Small intestine (tissue), 7 donors: ENCODE data around the gene RSPO3. TPM values are rescaled to one million over a fixed set of nuclear protein-coding genes. Genes with fewer than 3 reads are reported as not detected.

Source experiments
- DNase-seq, 2 donors: peaks; one replicate each; pipeline versions ENCODE4 v3.0.0 to v3.0.0-alpha.2; 2013
- FAIRE-seq: peaks from 2 replicates; lab custom pipeline; 2012; peaks lifted over from hg19 to GRCh38; lab: Jason Lieb, UNC
- H3K27ac ChIP-seq, 3 donors: one replicate each; pipeline ENCODE4 v1.5.1; 2013; ENCODE audit warnings: low read length in 2 of 3, mild to moderate bottlenecking in 2 of 3, control low read depth in 1 of 3, inconsistent platforms in 1 of 3, low read depth in 1 of 3, moderate library complexity in 1 of 3
- H3K27me3 ChIP-seq, 3 donors: one replicate each; pipeline ENCODE4 v1.6.1; 2013; ENCODE audit warnings: low read length in 3 of 3, inconsistent platforms in 1 of 3; ENCODE audit not compliant: control insufficient read depth in 3 of 3, insufficient read depth in 3 of 3
- H3K36me3 ChIP-seq, 3 donors: one replicate each; pipeline ENCODE4 v1.6.1; 2013; ENCODE audit warnings: low read length in 3 of 3, inconsistent platforms in 1 of 3, low read depth in 1 of 3, mild to moderate bottlenecking in 1 of 3, moderate library complexity in 1 of 3; ENCODE audit not compliant: control insufficient read depth in 3 of 3, insufficient read depth in 2 of 3
- H3K4me1 ChIP-seq, 3 donors: one replicate each; pipeline ENCODE4 v1.6.1; 2013; ENCODE audit warnings: low read length in 2 of 3, inconsistent platforms in 1 of 3, low read depth in 1 of 3, mild to moderate bottlenecking in 1 of 3, moderate library complexity in 1 of 3; ENCODE audit not compliant: control insufficient read depth in 3 of 3, insufficient read depth in 2 of 3
- H3K4me3 ChIP-seq, 3 donors: one replicate each; pipeline ENCODE4 v1.5.1; 2013; ENCODE audit warnings: low read length in 3 of 3, control low read depth in 1 of 3, inconsistent platforms in 1 of 3, low read depth in 1 of 3, mild to moderate bottlenecking in 1 of 3, moderate library complexity in 1 of 3
- H3K9me3 ChIP-seq, 2 donors: one replicate each; pipeline ENCODE4 v1.6.1; 2013; ENCODE audit warnings: low read depth in 1 of 2, low read length in 1 of 2; ENCODE audit not compliant: control insufficient read depth in 2 of 2, insufficient read depth in 1 of 2
- WGBS, 3 donors: extraction: QIAGEN DNeasy Blood & Tissue Kit; methylation state at CpG; one replicate each; pipeline ENCODE4 v1.1.7; 2013; 5-methylcytosine and 5-hydroxymethylcytosine counted together
- polyA plus RNA-seq, 4 donors: library from polyadenylated mRNA; stranded (reverse) in 3 of 4; unstranded in 1 of 4; fragments of 200-250 nt in 3 of 4; fragments of 120-200 nt in 1 of 4; gene quantifications; one replicate each; pipeline versions ENCODE4 v1.2.1 to v1.2.3, GENCODE V29; 2013
- donor health status: healthy with polysubstance abuse.
- donor health status: control.
- donor health status: control.
- donor health status: Bipolar disorder and iron deficiency.
- donor health status: healthy.

The RSPO3 gene
- polyA plus RNA-seq, 4 donors = 0.54 to 6.7 (median 1.6) TPM; not detected in 1

- H3K27ac ChIP-seq = no peak overlapping the region
- H3K9me3 ChIP-seq = no peaks in the 10 kb centered on the region
- no peak overlapping the region for H3K4me3 ChIP-seq
- 60 to 68% (median 65%) methylated on average over 4 of the region's 4 CpGs for WGBS, 3 donors
- no peaks in the 10 kb centered on the region for H3K4me1 ChIP-seq
- H3K27me3 ChIP-seq = no peaks in the 10 kb centered on the region
- DNase-seq = no peak
- no peak for FAIRE-seq
- H3K36me3 ChIP-seq = no peaks in the 10 kb centered on the region
These were observed 58.8 kb downstream of the RSPO3 start for GRCh38 chr6:127177030-127177922.

- Histone ChIP-seq H3K27me3 (no peaks in the 10 kb centered on the region), H3K9me3 (no peaks in the 10 kb centered on the region), H3K4me3 (no peak overlapping the region), H3K27ac (no peak overlapping the region), H3K36me3 (no peaks in the 10 kb centered on the region), H3K4me1 (no peaks in the 10 kb centered on the region)
- no peak for FAIRE-seq
- no peak for DNase-seq
- WGBS, 3 donors = 39 to 52% (median 44%) methylated on average over 1 of the region's 1 CpG
These were observed 59.4 kb downstream of the RSPO3 start for GRCh38 chr6:127177923-127178231.

GRCh38 chr6:127178746-127179145, 60.3 kb downstream of the RSPO3 start:
- WGBS, 3 donors = 70 to 93% (median 89%) methylated on average over 1 of the region's 1 CpG
- Histone ChIP-seq H3K4me1 (no peaks in the 10 kb centered on the region), H3K9me3 (no peaks in the 10 kb centered on the region), H3K36me3 (no peaks in the 10 kb centered on the region), H3K27me3 (no peaks in the 10 kb centered on the region), H3K4me3 (no peak overlapping the region), H3K27ac (no peak overlapping the region)
- FAIRE-seq (no peak), DNase-seq (no peak)

- FAIRE-seq = no peak
These were observed 62.0 kb downstream of the RSPO3 start for GRCh38 chr6:127180426-127180825.

GRCh38 chr6:127182501-127182900, 64.0 kb downstream of the RSPO3 start:
- no peak overlapping the region for H3K4me3 ChIP-seq
- FAIRE-seq (no peak), DNase-seq (no peak)
- H3K27ac ChIP-seq = no peak overlapping the region
- no peaks in the 10 kb centered on the region for H3K4me1 ChIP-seq
- WGBS, 3 donors = 60 to 86% (median 74%) methylated on average over 1 of the region's 1 CpG
- no peaks in the 10 kb centered on the region for H3K9me3 ChIP-seq
- H3K36me3 ChIP-seq = no peaks in the 10 kb centered on the region
- H3K27me3 ChIP-seq = no peaks in the 10 kb centered on the region

More at GRCh38 chr6:127180426-127180825, 62.0 kb downstream of the RSPO3 start:
- Histone ChIP-seq H3K36me3 (no peaks in the 10 kb centered on the region), H3K27ac (no peak overlapping the region), H3K9me3 (no peaks in the 10 kb centered on the region), H3K4me3 (no peak overlapping the region), H3K27me3 (no peaks in the 10 kb centered on the region), H3K4me1 (no peaks in the 10 kb centered on the region)
- DNase-seq = no peak

- H3K4me3 ChIP-seq = no peak overlapping the region
- no peaks in the 10 kb centered on the region for H3K36me3 ChIP-seq
- no peaks in the 10 kb centered on the region for H3K9me3 ChIP-seq
- H3K4me1 ChIP-seq = no peaks in the 10 kb centered on the region
- no peak for DNase-seq
- WGBS, 3 donors = 62 to 75% (median 74%) methylated on average over 3 of the region's 3 CpGs
- FAIRE-seq = no peak
- H3K27ac ChIP-seq = no peak overlapping the region
- no peaks in the 10 kb centered on the region for H3K27me3 ChIP-seq
These were observed 67.0 kb downstream of the RSPO3 start for GRCh38 chr6:127185437-127185995.

GRCh38 chr6:127186889-127187288, 68.4 kb downstream of the RSPO3 start:
- no peaks in the 10 kb centered on the region for H3K27me3 ChIP-seq
- DNase-seq = peak; percentile 26 to 30
- no peak overlapping the region for H3K4me3 ChIP-seq
- no peak for FAIRE-seq
- H3K36me3 ChIP-seq = no peaks in the 10 kb centered on the region
- no peaks in the 10 kb centered on the region for H3K9me3 ChIP-seq
- 24 to 39% (median 26%) methylated on average over 6 of the region's 6 CpGs for WGBS, 3 donors
- H3K4me1 ChIP-seq = no peaks in the 10 kb centered on the region
- no peak overlapping the region for H3K27ac ChIP-seq

- WGBS, 3 donors = 77 to 88% (median 80%) methylated on average over 1 of the region's 1 CpG
- no peak overlapping the region for H3K27ac ChIP-seq
- no peak for FAIRE-seq
These were observed 70.3 kb downstream of the RSPO3 start for GRCh38 chr6:127188744-127189143.

More at GRCh38 chr6:127188744-127189143, 70.3 kb downstream of the RSPO3 start:
- no peak for DNase-seq
- Histone ChIP-seq H3K9me3 (no peaks in the 10 kb centered on the region), H3K4me1 (no peaks in the 10 kb centered on the region), H3K36me3 (no peaks in the 10 kb centered on the region), H3K4me3 (no peak overlapping the region), H3K27me3 (no peaks in the 10 kb centered on the region)
